AML-193 (cell line): ENCODE measurements around the gene SNRNP48.

Source experiments
- DNase-seq, 2 experiments: peaks; one replicate each; lab custom pipeline; 2025; lab: John Stamatoyannopoulos, UW

Gene SNRNP48

GRCh38 chr6:7589949-7590917 is at the start of gene SNRNP48:
Gene SNRNP48 (plus strand): TSS chr6:7590198. CDS start chr6:7590258, 60 bp downstream.
- DNase-seq, result peak; percentile 92 to 96

- DNase-seq, result no peak
These were observed 49.4 kb upstream of the SNRNP48 start for GRCh38 chr6:7540595-7540994.

- no peak for DNase-seq
These were observed 48.6 kb upstream of the SNRNP48 start, which contains the start of gene DSP for GRCh38 chr6:7541175-7542064. Gene DSP (plus strand): TSS chr6:7541671. CDS start chr6:7541916, 245 bp downstream.

- no peak for DNase-seq
These were observed 47.7 kb upstream of the SNRNP48 start for GRCh38 chr6:7542065-7542873.

GRCh38 chr6:7542874-7543624 is 46.9 kb upstream of the SNRNP48 start:
- DNase-seq, result no peak

GRCh38 chr6:7543789-7544424 is 46.1 kb upstream of the SNRNP48 start:
- no peak for DNase-seq

GRCh38 chr6:7544597-7544996 is 45.4 kb upstream of the SNRNP48 start:
- no peak for DNase-seq

GRCh38 chr6:7545316-7546019 is 44.5 kb upstream of the SNRNP48 start:
- no peak for DNase-seq

GRCh38 chr6:7546020-7546369 is 44.0 kb upstream of the SNRNP48 start:
- no peak for DNase-seq

- no peak for DNase-seq
These were observed 43.6 kb upstream of the SNRNP48 start for GRCh38 chr6:7546383-7546782.

GRCh38 chr6:7546896-7547295 is 43.1 kb upstream of the SNRNP48 start:
- DNase-seq, result no peak

- DNase-seq, result no peak
These were observed 42.7 kb upstream of the SNRNP48 start for GRCh38 chr6:7547315-7547714.

- DNase-seq, result no peak
These were observed 39.6 kb upstream of the SNRNP48 start for GRCh38 chr6:7550433-7550801.

GRCh38 chr6:7554533-7555275 is 35.3 kb upstream of the SNRNP48 start:
- no peak for DNase-seq

GRCh38 chr6:7555671-7556070 is 34.3 kb upstream of the SNRNP48 start:
- no peak for DNase-seq

- DNase-seq, result no peak
These were observed 33.4 kb upstream of the SNRNP48 start for GRCh38 chr6:7556394-7557106.

GRCh38 chr6:7557652-7558051 is 32.3 kb upstream of the SNRNP48 start:
- no peak for DNase-seq

- DNase-seq, result no peak
These were observed 31.2 kb upstream of the SNRNP48 start for GRCh38 chr6:7558781-7559180.

- no peak for DNase-seq
These were observed 30.8 kb upstream of the SNRNP48 start for GRCh38 chr6:7559196-7559595.
